ENCODE data around the gene SLC13A4.
"Not testable (repeated sequence)": the region's sequence is repeated elsewhere in the genome, so short reads cannot be mapped to it uniquely, and the experiment has no call there.

Gene SLC13A4

GRCh38 chr7:135690566-135690965, 37.4 kb downstream of the SLC13A4 start:
- DNase-seq: no peak

- DNase-seq: no peak
Observed at GRCh38 chr7:135687466-135687865, 40.5 kb downstream of the SLC13A4 start.

GRCh38 chr7:135685306-135686084, 42.5 kb downstream of the SLC13A4 start:
- DNase-seq: no peak

- no peak for DNase-seq
Observed at GRCh38 chr7:135684699-135685098, 43.3 kb downstream of the SLC13A4 start.

- no peak for DNase-seq
Observed at GRCh38 chr7:135684136-135684535, 43.9 kb downstream of the SLC13A4 start.

GRCh38 chr7:135683609-135684008, 44.4 kb downstream of the SLC13A4 start:
- DNase-seq: no peak

- DNase-seq: no peak
Observed at GRCh38 chr7:135682191-135682590, 45.8 kb downstream of the SLC13A4 start.

- no peak for DNase-seq
Observed at GRCh38 chr7:135681762-135682161, 46.2 kb downstream of the SLC13A4 start.

- DNase-seq: no peak
Observed at GRCh38 chr7:135678612-135679575, 49.1 kb downstream of the SLC13A4 start.

- no peak for DNase-seq
Observed at GRCh38 chr7:135673360-135673706, 54.7 kb downstream of the SLC13A4 start.

GRCh38 chr7:135672560-135673359, 55.2 kb downstream of the SLC13A4 start:
- DNase-seq: no peak

- DNase-seq: no peak
Observed at GRCh38 chr7:135670179-135670578, 57.8 kb downstream of the SLC13A4 start.

- DNase-seq: no peak
Observed at GRCh38 chr7:135669774-135670173, 58.2 kb downstream of the SLC13A4 start.

GRCh38 chr7:135668852-135669395, 59.1 kb downstream of the SLC13A4 start:
- DNase-seq: not testable (repeated sequence)

GRCh38 chr7:135667626-135668025, 60.4 kb downstream of the SLC13A4 start:
- not testable (repeated sequence) for DNase-seq

- no peak for DNase-seq
Observed at GRCh38 chr7:135666846-135667245, 61.1 kb downstream of the SLC13A4 start.

GRCh38 chr7:135666156-135666555, 61.8 kb downstream of the SLC13A4 start:
- no peak for DNase-seq

GRCh38 chr7:135665042-135665441, 62.9 kb downstream of the SLC13A4 start:
- no peak for DNase-seq

GRCh38 chr7:135664046-135664589, 63.9 kb downstream of the SLC13A4 start:
- no peak for DNase-seq

- peak; percentile 98 to 99 for DNase-seq
Observed at GRCh38 chr7:135662373-135663114, 65.4 kb downstream of the SLC13A4 start, which contains the start of gene STMP1. Gene STMP1, plus strand, starts transcription at chr7:135662514.

- no peak for DNase-seq
Observed at GRCh38 chr7:135662123-135662372, 65.9 kb downstream of the SLC13A4 start.

All from stimulated activated CD4-positive, alpha-beta T cell treated with anti-CD3 and anti-CD28 coated beads, Interleukin-2, amount 100 ng/mL, for 24 hours (primary cell).